GM12872 (cell line): ENCODE data around the gene DTNBP1.

Experiments used
- TF ChIP-seq, protein P1 (sequence below): IDR thresholded peaks from 3 replicates; pipeline ENCODE4 v1.5.1; 2011; ENCODE audit warnings: low read depth, mild to moderate bottlenecking, low read length, moderate library complexity; ENCODE audit not compliant: insufficient read depth

DTNBP1 gene

DNA sequence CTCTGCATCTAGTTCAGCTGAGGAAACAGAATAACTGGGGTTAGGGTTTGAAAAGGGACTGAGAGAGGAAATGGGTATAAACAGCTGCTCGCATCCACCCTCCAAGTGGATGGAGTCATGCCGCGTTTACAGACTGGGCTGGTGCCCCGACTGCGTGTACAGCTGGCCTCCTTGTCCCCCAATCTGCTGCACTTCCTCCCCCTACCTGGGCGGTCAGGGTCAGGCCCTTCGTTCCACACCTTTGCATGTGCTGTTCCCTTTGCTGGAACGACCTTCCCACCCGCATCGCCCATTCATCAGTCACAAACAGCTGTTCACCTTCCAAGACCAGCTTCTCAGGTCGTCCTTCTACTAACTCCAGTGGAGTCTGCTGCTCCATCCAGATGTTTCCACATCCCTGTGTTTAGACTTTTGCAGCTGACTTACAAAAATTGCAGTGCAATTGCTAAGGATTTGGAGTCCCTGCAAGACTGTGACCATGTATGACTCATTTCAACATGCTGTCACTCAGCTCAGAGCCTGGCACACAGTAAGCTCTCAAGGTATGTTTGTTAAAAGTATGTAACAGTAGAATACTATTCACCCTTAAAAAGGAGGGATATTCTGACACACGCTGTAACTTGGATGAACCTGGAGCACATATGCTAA is 129.3 kb downstream of the DTNBP1 start:
- TF ChIP-seq, protein P1, sequence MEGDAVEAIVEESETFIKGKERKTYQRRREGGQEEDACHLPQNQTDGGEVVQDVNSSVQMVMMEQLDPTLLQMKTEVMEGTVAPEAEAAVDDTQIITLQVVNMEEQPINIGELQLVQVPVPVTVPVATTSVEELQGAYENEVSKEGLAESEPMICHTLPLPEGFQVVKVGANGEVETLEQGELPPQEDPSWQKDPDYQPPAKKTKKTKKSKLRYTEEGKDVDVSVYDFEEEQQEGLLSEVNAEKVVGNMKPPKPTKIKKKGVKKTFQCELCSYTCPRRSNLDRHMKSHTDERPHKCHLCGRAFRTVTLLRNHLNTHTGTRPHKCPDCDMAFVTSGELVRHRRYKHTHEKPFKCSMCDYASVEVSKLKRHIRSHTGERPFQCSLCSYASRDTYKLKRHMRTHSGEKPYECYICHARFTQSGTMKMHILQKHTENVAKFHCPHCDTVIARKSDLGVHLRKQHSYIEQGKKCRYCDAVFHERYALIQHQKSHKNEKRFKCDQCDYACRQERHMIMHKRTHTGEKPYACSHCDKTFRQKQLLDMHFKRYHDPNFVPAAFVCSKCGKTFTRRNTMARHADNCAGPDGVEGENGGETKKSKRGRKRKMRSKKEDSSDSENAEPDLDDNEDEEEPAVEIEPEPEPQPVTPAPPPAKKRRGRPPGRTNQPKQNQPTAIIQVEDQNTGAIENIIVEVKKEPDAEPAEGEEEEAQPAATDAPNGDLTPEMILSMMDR: no peak

DNA sequence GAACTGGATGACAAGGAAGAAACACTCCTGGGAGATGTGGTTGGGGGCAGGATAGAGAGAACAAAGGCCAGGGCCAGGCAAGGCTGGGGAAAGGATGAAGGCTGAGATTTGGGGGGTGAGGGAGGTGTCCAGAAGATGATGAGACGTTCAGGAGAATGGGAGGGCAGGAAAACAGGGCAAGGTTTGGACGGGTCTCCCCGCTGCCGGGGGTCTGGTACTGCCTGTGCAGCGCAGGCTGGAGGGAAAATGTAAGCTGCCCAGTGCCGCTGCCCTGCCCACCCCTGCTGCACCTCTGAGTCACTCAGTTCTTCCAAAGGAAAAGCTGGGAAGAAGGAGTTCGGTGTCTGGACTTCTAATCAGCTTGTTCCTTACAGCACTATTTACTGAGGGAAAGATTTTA is 130.9 kb downstream of the DTNBP1 start:
- TF ChIP-seq, protein P1: no peak

DNA sequence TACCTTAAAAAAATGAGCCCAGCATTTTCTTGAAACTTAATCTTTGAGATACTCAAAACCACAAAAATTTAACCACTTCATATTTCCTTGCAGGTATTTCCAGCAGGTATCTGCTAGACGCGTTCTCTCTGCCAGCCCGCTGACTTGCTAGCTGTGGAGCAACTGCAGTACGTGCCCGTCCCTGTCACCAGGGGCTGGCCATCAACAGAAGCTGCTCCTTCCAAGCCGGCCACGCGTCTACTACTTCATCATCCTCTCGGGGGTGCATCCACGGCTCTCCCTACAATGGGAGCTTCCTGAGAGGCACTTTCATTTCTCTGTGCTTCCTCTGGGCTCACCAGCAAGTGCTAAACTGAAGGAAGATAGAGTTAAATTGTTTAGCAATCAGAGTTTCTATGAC is 132.4 kb downstream of the DTNBP1 start:
- TF ChIP-seq, protein P1: no peak

DNA sequence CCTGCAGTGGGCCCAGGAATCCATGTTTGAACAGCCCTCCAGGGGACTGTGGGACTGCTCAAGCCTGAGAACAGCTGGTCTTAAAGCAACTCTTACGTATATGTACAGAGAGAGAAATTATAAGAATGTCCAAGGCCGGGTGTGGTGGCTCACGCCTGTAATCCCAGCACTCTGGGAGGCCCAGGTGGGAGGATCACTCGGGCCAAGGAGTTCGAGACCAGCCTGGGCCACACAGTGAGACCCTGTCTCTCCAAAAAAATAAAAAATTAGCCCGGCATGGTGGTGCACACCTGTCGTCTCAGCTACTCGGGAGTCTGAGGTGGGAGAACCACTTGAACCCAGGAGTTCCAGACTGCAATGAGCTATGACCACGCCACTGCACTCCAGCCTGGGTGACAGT is 134.0 kb downstream of the DTNBP1 start:
- TF ChIP-seq, protein P1: no peak

DNA sequence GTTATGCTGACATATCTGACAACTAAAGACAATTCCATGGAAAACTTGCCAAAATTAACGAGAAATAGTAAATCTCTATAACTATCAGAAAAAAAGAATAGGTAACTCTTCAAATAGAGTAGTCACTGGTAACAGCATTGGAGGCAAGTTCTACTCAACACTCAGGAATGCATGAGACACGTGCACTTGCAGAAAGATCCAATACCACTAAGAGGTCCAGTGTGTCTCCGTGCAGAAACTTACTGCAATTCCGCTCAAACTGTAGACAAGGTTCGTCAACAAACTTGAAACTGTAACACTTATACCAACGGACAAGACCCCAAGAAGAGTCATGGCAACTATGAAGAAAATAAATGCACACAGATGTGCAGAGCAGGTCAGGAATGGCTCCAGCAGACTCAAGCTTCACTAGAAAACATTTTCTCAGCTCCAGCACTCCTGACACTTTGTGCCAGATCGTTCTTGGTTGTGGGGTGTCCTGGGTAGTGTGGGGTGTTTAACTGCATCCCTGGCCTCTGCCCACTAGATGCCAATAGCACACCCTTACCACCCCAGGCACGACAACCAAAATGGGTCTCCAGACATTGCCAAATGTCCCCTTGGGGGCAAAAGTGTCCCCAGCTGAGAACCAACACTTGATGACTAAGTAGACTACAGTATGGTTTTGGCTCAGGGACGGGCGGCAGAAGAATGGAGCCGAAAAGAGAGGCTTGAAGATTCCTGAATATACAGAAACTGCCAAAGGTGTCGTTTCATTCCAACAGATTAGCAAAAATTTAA is 134.8 kb downstream of the DTNBP1 start:
- TF ChIP-seq, protein P1: no peak

DNA sequence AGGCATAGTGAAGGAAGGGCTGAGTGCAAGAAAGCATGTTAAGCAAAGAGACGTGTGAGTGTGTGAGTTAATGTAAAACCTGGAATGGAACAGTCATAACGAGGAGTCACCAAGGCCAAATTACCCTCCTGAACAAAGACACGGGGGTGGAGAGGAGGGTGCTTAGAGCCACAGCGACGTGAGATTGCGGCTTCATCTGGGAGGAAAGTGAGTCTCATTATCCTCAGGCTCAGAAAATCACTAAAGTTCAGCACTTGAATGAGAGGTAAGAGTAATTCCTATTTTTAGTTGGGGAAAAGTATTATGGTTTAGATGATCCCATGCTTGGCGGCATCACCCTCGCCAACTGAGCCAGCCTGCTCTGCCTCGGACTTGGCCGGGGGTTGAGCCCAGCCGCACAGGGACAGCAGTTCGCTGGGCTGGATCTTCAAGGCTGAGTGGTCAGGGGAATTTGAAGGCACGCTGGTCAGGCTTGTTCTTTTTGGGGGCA is 136.6 kb downstream of the DTNBP1 start:
- TF ChIP-seq, protein P1: no peak

DNA sequence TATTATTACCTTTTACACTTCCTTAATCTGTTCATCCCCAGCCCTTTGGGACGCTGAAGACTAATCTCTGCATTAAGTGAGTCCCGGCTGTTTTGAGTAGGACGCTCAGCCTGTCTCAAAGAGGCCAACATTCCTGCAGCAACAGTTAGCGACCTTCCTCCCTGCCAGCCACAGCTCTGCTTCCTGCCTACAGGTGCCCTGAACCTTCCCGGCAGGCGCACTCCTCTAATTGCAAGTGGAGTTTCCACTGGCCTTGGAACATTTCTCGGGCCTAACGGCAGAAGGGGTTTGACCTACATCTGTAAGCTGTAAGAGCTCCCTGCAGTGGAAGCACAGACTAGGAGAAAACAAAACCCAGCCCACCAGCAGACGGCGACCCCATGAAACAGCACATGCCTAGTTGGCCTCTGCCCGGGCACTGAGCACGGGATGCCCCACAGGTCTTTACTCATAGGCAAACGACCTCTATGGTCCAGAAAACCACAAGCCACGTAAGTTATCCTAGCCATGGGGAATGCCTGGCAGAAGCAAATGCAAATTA is 137.9 kb downstream of the DTNBP1 start:
- TF ChIP-seq, protein P1: no peak
